WTC11 (cell line): Measurements from ENCODE around the gene ABCA12. TPM values are rescaled to one million over a fixed set of nuclear protein-coding genes. Genes with fewer than 3 reads are reported as not detected.

ENCODE experiments used
- ATAC-seq: fragments of 200-7000 bp; cut with Tn5 transposase; 2 replicates; pipeline ENCODE4 v1.10.0; 2021; ENCODE audit warnings: mild to moderate bottlenecking, moderate library complexity
- CTCF ChIA-PET: fragments of 300-600 bp; sonication (Branson Sonifier 250); formaldehyde crosslinking; loops from one replicate; lab custom pipeline; 2021; ENCODE audit warnings: antibody characterized with exemption; lab: Charles Lee
- POLR2A ChIA-PET: fragments of 350-600 bp; sonication (Branson Sonifier 250); formaldehyde crosslinking; loops from one replicate; lab custom pipeline; 2021; ENCODE audit warnings: antibody characterized with exemption; lab: Charles Lee
- DNase-seq: peaks from one replicate; pipeline ENCODE4 v3.0.0; 2021; ENCODE audit warnings: low spot score
- H3K27ac Mint-ChIP-seq: 2 replicates; pipeline ENCODE4 v1.8.0; 2021; ENCODE audit warnings: mixed read lengths
- H3K27me3 Mint-ChIP-seq: 2 replicates; pipeline ENCODE4 v1.8.0; 2021; ENCODE audit warnings: low read depth, mild to moderate bottlenecking, moderate library complexity, mixed read lengths
- H3K36me3 Mint-ChIP-seq: 2 replicates; pipeline ENCODE4 v1.8.0; 2021; ENCODE audit warnings: mixed read lengths
- H3K4me1 Mint-ChIP-seq: 2 replicates; pipeline ENCODE4 v1.8.0; 2022; ENCODE audit warnings: mixed read lengths
- H3K4me3 Mint-ChIP-seq: 2 replicates; pipeline ENCODE4 v1.8.0; 2021; ENCODE audit warnings: mild to moderate bottlenecking, moderate library complexity, mixed read lengths
- H3K9me3 Mint-ChIP-seq: 2 replicates; pipeline ENCODE4 v1.8.0; 2021; ENCODE audit warnings: mixed read lengths
- CDX4 ChIP-seq: fragments of 250-450 bp; sonication (Bioruptor Pico); IDR thresholded peaks from 2 replicates; pipeline ENCODE4 v1.9.0; 2021; ENCODE audit warnings: moderate library complexity, mild to moderate bottlenecking, inconsistent platforms, borderline replicate concordance
- FOXP1 ChIP-seq: sonication (generic); formaldehyde crosslinking; IDR thresholded peaks from 2 replicates; pipeline ENCODE4 v1.8.0; 2022; ENCODE audit warnings: missing genetic modification reagents, mild to moderate bottlenecking, moderate library complexity, borderline replicate concordance
- GABPB1 ChIP-seq: sonication (generic); formaldehyde crosslinking; IDR thresholded peaks from 2 replicates; pipeline ENCODE4 v1.8.1; 2023; ENCODE audit warnings: mild to moderate bottlenecking, missing genetic modification reagents
- HMGA2 ChIP-seq: fragments of 250-450 bp; sonication (Bioruptor Pico); IDR thresholded peaks from 2 replicates; pipeline ENCODE4 v1.4.0; 2021; ENCODE audit warnings: mild to moderate bottlenecking, moderate library complexity
- IRF1 ChIP-seq: sonication (generic); formaldehyde crosslinking; IDR thresholded peaks from 2 replicates; pipeline ENCODE4 v1.8.0; 2023; ENCODE audit warnings: missing genetic modification reagents
- IRF2 ChIP-seq: sonication (generic); formaldehyde crosslinking; IDR thresholded peaks from 2 replicates; pipeline ENCODE4 v1.8.0; 2022; ENCODE audit warnings: low read depth, missing genetic modification reagents, borderline replicate concordance
- JAZF1 ChIP-seq: fragments of 250-450 bp; sonication (Bioruptor Pico); IDR thresholded peaks from 2 replicates; pipeline ENCODE4 v1.9.0; 2021; ENCODE audit warnings: moderate library complexity, mild to moderate bottlenecking, inconsistent platforms
- MLX ChIP-seq: sonication (generic); formaldehyde crosslinking; IDR thresholded peaks from 2 replicates; pipeline ENCODE4 v1.8.1; 2023; ENCODE audit warnings: mild to moderate bottlenecking, missing genetic modification reagents, moderate library complexity
- MXD4 ChIP-seq: fragments of 250-450 bp; sonication (Bioruptor Pico); IDR thresholded peaks from 2 replicates; pipeline ENCODE4 v1.8.0; 2021; ENCODE audit warnings: mild to moderate bottlenecking, moderate library complexity, borderline replicate concordance
- NFE2L1 ChIP-seq: sonication (generic); formaldehyde crosslinking; IDR thresholded peaks from 2 replicates; pipeline ENCODE4 v1.8.1; 2023; ENCODE audit warnings: missing genetic modification reagents
- NR1H2 ChIP-seq: sonication (generic); formaldehyde crosslinking; IDR thresholded peaks from 2 replicates; pipeline ENCODE4 v1.9.0; 2021; ENCODE audit warnings: mild to moderate bottlenecking, moderate library complexity, missing genetic modification reagents
- NR3C1 ChIP-seq: sonication (generic); formaldehyde crosslinking; conservative IDR thresholded peaks from 2 replicates; pipeline ENCODE4 v1.8.1; 2023; ENCODE audit warnings: low read depth, mild to moderate bottlenecking, missing genetic modification reagents
- PRRX2 ChIP-seq: fragments of 250-450 bp; sonication (Bioruptor Pico); IDR thresholded peaks from 2 replicates; pipeline ENCODE4 v1.8.0; 2021; ENCODE audit warnings: mild to moderate bottlenecking
- RORB ChIP-seq: fragments of 250-450 bp; sonication (Bioruptor Pico); IDR thresholded peaks from 2 replicates; pipeline ENCODE4 v1.9.0; 2021; ENCODE audit warnings: mild to moderate bottlenecking
- SMAD4 ChIP-seq: sonication (generic); formaldehyde crosslinking; IDR thresholded peaks from 2 replicates; pipeline ENCODE4 v1.8.0; 2022; ENCODE audit warnings: mild to moderate bottlenecking, missing genetic modification reagents
- TEAD1 ChIP-seq: sonication (generic); formaldehyde crosslinking; IDR thresholded peaks from 2 replicates; pipeline ENCODE4 v1.8.0; 2022; ENCODE audit warnings: mild to moderate bottlenecking, missing genetic modification reagents
- TEAD4 ChIP-seq: sonication (generic); formaldehyde crosslinking; IDR thresholded peaks from 2 replicates; pipeline ENCODE4 v1.8.0; 2022; ENCODE audit warnings: mild to moderate bottlenecking, missing genetic modification reagents
- ZNF121 ChIP-seq: sonication (generic); formaldehyde crosslinking; IDR thresholded peaks from 2 replicates; pipeline ENCODE4 v1.8.0; 2023; ENCODE audit warnings: missing genetic modification reagents
- ZNF219 ChIP-seq: sonication (generic); formaldehyde crosslinking; IDR thresholded peaks from 2 replicates; pipeline ENCODE4 v1.8.0; 2023; ENCODE audit warnings: missing genetic modification reagents, mild to moderate bottlenecking, borderline replicate concordance
- ZNF263 ChIP-seq: sonication (generic); formaldehyde crosslinking; IDR thresholded peaks from 2 replicates; pipeline ENCODE4 v1.8.1; 2022; ENCODE audit warnings: low read depth, mild to moderate bottlenecking, moderate library complexity, missing genetic modification reagents
- total RNA-seq: library from RNA; stranded (reverse); gene quantifications from 3 replicates; pipeline ENCODE4 v1.2.3, GENCODE V29; 2021
- TF ChIP-seq, protein P1 (sequence below): sonication (generic); formaldehyde crosslinking; IDR thresholded peaks from 2 replicates; pipeline ENCODE4 v1.8.1; 2023; ENCODE audit warnings: mild to moderate bottlenecking, moderate library complexity, missing genetic modification reagents

The ABCA12 gene
- total RNA-seq, 1 experiment from 2014 or later: 0.04 TPM

- no peak for DNase-seq
- ChIA-PET POLR2A (no interaction called here), CTCF (no interaction called here)
- Mint-ChIP-seq H3K27me3 (no peaks in the 10 kb centered on the region), H3K36me3 (peaks cover 2% of the 10 kb centered on the region; the same call in 1 of the 2 replicates), H3K9me3 (peaks cover 3% of the 10 kb centered on the region; the same call in 1 of the 2 replicates), H3K4me3 (no peak overlapping the region), H3K27ac (no peak overlapping the region), H3K4me1 (peaks cover 14% of the 10 kb centered on the region)
- no peak for ATAC-seq
- TF ChIP-seq CDX4 (CRISPR knock-in tag) (no peak), ZNF219 (CRISPR knock-in tag) (no peak)
Observed at GRCh38 chr2:215020283-215020682, 118.1 kb downstream of the ABCA12 start.

- TF ChIP-seq NFE2L1 (no peak), PRRX2 (CRISPR knock-in tag) (no peak), IRF1 (CRISPR knock-in tag) (no peak), TEAD4 (CRISPR knock-in tag) (no peak), IRF2 (no peak), NR3C1 (CRISPR knock-in tag) (no peak), ZNF263 (CRISPR knock-in tag) (no peak)
- DNase-seq: no peak
- POLR2A ChIA-PET: no interaction called here
- ATAC-seq: no peak
- no peaks in the 10 kb centered on the region for H3K27me3 Mint-ChIP-seq
- no peak overlapping the region for H3K27ac Mint-ChIP-seq
- H3K4me3 Mint-ChIP-seq: no peak overlapping the region
- CTCF ChIA-PET: no interaction called here
- peaks cover 14% of the 10 kb centered on the region for H3K4me1 Mint-ChIP-seq
- H3K36me3 Mint-ChIP-seq: peaks cover 2% of the 10 kb centered on the region; the same call in 1 of the 2 replicates
- peaks cover 3% of the 10 kb centered on the region; the same call in 1 of the 2 replicates for H3K9me3 Mint-ChIP-seq
Observed at GRCh38 chr2:215019521-215020145, 118.8 kb downstream of the ABCA12 start.

DNA sequence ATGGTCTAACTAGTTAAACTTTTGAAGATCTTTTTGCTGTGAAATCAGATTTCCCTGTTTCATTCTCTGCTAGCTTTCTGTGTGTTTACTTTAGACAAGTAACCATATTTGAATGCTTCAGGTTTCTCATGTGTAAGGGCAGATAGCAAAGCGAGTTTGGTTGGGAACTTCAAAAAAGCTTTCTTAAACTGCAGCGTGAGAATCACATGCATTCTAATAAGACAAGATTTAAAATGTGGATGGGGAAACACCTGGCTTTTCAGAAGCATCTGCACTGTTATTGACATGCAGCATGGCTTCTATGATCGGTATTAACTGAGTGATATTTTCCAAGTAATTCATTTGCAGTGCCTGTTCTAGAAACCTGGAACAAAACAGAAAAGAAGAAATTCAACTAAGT is 119.3 kb downstream of the ABCA12 start:
- POLR2A ChIA-PET: no interaction called here
- CTCF ChIA-PET: no interaction called here

DNA sequence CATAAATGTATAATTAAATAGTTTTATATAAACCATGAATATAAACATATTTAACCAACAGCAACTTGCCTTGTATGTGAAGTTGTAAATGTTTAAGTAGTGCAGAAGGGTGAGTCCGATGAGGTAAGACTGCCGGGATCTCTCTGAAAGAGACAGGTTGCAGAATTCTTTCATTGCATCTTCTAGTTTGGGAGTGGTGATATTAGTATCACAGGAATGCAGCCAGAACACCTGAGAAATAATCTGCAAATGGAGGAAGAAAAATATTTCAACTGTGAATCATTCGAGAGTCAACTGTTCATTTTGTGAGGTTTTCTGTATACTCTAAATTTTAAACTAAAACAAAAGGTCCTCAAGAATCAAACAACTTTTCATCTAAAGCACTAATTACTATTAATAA is 123.0 kb downstream of the ABCA12 start:
- H3K36me3 Mint-ChIP-seq: peaks cover 2% of the 10 kb centered on the region; the same call in 1 of the 2 replicates
- no peaks in the 10 kb centered on the region for H3K4me1 Mint-ChIP-seq
- H3K4me3 Mint-ChIP-seq: no peak overlapping the region
- DNase-seq (no peak), ATAC-seq (no peak)
- no peaks in the 10 kb centered on the region for H3K27me3 Mint-ChIP-seq
- ChIA-PET POLR2A (no interaction called here), CTCF (no interaction called here)
- no peak overlapping the region for H3K27ac Mint-ChIP-seq
- peaks cover 3% of the 10 kb centered on the region; the same call in 1 of the 2 replicates for H3K9me3 Mint-ChIP-seq
- TF ChIP-seq JAZF1 (CRISPR knock-in tag) (no peak), MLX (CRISPR knock-in tag) (no peak), SMAD4 (CRISPR knock-in tag) (no peak), GABPB1 (no peak), FOXP1 (no peak), ZNF121 (no peak), ZNF219 (CRISPR knock-in tag) (no peak), MXD4 (CRISPR knock-in tag) (no peak), RORB (CRISPR knock-in tag) (no peak), TEAD1 (CRISPR knock-in tag) (no peak), NFE2L1 (no peak), NR3C1 (CRISPR knock-in tag) (no peak)
- TF ChIP-seq, protein P1, sequence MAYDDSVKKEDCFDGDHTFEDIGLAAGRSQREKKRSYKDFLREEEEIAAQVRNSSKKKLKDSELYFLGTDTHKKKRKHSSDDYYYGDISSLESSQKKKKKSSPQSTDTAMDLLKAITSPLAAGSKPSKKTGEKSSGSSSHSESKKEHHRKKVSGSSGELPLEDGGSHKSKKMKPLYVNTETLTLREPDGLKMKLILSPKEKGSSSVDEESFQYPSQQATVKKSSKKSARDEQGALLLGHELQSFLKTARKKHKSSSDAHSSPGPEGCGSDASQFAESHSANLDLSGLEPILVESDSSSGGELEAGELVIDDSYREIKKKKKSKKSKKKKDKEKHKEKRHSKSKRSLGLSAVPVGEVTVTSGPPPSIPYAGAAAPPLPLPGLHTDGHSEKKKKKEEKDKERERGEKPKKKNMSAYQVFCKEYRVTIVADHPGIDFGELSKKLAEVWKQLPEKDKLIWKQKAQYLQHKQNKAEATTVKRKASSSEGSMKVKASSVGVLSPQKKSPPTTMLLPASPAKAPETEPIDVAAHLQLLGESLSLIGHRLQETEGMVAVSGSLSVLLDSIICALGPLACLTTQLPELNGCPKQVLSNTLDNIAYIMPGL (CRISPR knock-in tag): no peak

More for the DNA sequence above, 119.3 kb downstream of the ABCA12 start:
- Mint-ChIP-seq H3K4me1 (peaks cover 14% of the 10 kb centered on the region), H3K27me3 (no peaks in the 10 kb centered on the region), H3K36me3 (peaks cover 2% of the 10 kb centered on the region; the same call in 1 of the 2 replicates), H3K4me3 (no peak overlapping the region), H3K9me3 (peaks cover 3% of the 10 kb centered on the region; the same call in 1 of the 2 replicates), H3K27ac (no peak overlapping the region)
- TF ChIP-seq NR1H2: no peak
- no peak for TF ChIP-seq HMGA2 (CRISPR knock-in tag)
- TF ChIP-seq CDX4 (CRISPR knock-in tag): no peak
- TF ChIP-seq, protein P1 (CRISPR knock-in tag): no peak
- no peak for ATAC-seq
- DNase-seq: no peak
